Activated gamma-delta T cell (primary cell): ENCODE measurements around the gene USP36.
"Not testable (repeated sequence)": the region's sequence is repeated elsewhere in the genome, so short reads cannot be mapped to it uniquely, and the experiment has no call there.

Experiments used
- DNase-seq: peaks from one replicate; lab custom pipeline; 2025; lab: John Stamatoyannopoulos, UW
- total RNA-seq, 2 donors: gene quantifications; one replicate each; lab custom pipeline; 2026; lab: John Stamatoyannopoulos, UW

Gene USP36
- total RNA-seq = 70.6 to 84.5 reads per million in 2 donors

DNA sequence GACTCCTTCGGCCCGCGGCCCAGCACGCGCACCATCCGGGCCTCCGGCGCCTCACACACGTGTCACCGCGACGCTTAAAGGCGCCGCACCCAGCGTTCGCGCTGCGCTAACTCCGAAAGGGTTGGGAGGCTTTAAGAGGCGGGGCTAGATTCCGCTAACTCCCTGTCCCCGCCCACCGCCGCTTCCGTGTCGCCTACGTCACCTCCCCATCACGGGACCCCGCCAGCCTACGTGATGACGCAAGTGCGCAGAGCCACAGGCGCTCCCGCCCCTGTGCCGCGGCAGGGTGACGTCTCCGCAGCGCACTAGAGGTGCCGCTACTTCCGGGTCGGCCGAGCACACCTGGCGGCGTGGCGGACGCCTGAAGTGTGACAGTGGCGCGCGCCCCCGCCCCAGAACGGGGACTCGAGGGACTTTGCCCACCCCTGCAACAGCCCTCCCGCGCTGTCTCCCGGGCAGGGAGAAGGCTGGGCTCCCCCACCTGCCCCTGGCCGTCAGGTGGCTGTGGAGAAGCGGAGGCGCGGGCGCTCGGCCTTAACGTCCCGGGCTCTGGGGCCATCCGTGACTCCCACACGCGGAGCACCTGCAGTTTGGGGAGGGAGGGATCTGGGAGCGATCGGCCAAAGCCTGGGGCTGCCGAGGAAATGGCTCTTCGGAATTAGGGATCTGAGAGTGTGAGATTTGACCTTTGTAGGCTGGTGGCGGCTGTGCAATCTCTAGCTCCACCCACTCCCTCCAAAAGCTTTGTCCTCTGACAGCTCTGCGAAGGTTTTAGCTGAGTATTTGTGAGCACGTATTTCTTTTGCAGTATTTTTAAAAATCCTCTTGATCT is at the start of gene USP36:
USP36 (minus strand) TSS at position 35 of the 832 bp plus-strand sequence. CDS start 4,451 bp downstream, outside the sequence.
- peak; percentile 99 for DNase-seq

DNA sequence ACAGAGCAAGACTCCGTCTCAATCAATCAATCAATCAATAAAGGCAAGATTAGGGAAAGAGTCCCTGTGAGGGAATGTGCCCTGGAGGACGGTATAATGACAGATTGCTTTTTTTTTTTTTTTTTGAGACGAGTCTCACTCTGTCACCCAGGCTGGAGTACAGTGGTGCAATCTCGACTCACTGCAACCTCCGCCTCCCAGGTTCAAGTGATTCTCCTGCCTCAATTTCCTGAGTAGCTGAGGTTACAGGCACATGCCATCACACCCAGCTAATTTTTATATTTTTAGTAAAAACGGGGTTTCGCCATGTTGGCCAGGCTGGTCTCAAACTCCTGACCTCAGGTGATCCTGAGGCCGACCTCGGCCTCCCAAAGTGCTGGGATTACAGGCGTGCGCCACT is 49.5 kb upstream of the USP36 start:
- DNase-seq = not testable (repeated sequence)

DNA sequence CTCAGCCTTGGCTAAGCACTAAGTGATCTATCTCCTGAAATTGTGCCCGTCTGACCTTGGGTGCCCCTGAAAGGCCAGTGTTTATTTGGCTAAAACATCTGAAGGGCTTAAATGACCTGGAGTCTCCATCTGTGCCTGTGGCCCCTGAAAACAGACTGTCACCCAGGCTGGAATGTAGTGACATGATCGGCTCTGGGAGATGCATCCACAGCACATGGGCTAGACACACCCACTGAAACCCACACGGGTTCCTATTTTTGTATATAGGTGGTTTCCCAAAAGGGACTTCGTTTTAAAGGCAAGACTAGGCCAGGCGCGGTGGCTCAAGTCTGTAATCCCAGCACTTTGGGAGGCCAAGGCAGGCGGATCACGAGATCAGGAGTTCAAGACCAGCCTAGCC is 48.9 kb upstream of the USP36 start:
- no peak for DNase-seq

DNA sequence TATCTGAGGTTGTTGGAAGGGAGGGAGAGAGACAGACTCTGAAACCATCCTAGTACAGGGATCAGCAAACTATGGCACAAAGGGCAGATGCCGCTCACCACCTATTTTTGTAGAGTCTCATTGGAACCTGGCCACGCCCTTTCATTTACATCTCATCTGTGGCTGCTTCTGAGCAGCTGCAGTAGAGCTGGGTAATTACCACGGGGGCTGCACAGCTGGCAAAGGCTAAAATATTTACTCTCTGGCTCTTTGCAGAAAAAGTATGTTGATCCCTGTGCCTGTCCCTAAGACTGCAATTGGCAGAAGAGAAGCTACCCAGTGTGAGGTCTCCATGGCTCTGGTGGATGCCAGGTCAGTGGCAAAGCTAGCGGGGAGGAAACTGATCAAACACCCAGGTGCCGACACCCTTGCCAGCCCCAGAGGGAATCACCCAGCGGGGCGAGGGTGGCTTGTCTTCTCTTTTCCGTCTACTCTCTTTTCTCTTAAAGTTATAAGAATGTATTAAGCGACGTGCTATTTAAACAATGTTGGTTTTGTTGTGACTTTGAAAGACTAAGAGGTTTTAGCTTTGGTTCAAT is 48.4 kb upstream of the USP36 start:
- no peak for DNase-seq

DNA sequence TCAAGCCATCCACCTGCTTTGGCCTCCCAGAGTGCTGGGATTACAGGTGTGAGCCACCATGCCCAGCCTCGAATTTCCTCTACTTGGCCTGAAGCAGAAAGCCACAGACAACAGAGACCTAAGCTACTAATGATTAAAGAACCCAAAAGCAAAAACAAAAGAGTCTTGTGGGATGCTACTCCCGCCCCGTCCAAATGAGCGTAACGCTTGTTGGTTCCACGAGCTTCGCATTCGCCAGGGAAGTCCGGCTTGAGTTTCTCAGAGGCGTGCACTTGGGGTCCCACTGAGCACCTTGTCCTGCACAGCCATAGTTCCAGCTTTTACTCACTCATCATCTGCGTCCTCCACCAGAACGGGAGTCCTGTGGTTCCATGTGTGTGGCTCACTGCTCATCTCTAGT is 46.3 kb upstream of the USP36 start:
- no peak for DNase-seq

DNA sequence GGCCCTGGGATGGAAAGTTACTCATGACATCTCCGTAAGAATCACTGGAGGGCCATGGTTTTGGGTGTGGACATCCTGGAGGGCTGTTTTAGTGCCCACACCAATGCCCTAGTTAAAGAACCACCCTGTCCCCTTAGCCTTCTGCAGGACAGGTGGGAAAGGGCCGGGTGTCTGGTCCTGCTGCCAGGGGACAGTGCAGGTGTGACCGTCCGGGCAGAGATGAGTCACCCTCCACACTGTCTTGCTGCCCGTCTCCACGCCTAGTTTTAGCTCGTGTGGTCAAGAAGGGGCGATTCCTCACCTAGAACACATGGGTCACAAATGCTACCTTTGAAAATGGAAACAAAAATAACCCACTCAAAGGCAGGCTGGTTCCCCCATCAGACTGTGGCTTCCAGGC is 45.3 kb upstream of the USP36 start:
- DNase-seq = no peak

- DNase-seq = no peak
Observed at GRCh38 chr17:78884876-78885667, 44.5 kb upstream of the USP36 start.

DNA sequence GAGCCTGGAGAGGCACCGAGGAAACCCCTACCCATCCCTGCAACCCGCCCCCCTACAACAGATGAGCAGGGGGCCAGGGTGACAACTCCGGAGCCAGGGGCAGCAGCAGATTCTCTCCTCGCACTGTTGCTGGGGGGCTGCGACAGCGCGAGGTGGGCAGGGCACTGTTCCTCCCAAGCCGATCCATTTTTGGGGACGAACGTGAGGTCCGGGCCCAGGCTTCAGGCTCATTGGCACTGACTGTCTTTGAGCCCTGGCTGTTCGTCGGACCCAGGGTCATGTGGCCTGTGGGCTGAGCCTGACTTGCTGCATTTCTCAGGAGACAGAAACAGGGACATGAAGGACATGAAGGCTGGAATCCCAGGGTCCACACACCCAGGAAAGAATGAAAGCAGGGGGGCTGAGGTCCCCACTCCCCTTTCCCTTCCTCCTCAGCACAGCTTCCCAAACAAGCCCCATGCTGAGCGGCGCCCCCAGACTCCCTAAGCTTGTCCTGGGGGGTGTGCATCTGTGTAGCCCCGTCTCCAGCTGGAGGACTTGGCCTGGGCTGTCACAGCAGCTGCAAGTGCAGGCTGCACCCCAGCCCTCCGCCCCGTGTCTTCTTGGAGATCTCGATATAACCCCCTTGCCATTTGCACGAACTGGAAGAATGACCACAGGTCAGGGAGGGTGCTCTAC is 43.7 kb upstream of the USP36 start:
- DNase-seq = no peak

DNA sequence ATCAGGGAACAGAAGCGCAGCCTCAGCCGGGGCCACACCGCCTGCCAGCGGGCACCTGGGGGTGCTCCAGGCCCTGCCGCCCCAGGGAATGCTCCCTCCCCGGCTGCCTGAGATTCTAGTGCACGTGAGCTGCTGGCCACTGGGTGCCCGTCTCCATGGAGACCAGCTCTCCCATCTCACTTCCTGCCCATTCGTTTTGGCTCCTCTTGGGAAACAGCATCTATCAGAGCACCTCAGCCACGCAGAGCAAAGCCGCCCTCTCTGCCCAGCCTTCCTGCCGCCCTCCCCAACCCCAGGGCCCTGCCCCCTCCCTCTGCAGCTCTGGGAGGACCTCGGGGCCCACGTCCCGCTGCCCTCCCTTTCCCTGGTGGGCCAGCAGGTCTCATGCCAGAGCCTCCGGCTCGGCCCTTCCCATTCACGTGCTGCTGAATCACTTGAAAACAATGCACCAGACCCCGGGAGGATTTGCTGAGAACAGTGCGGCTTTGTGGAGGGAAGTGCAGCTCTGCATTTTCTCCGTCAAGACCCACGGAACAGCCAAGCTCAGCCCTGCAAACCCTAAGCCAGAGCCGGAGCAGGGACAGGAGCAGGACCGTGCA is 43.0 kb upstream of the USP36 start:
- DNase-seq = no peak

GRCh38 chr17:78883089-78883532 is 42.5 kb upstream of the USP36 start:
- DNase-seq = no peak

DNA sequence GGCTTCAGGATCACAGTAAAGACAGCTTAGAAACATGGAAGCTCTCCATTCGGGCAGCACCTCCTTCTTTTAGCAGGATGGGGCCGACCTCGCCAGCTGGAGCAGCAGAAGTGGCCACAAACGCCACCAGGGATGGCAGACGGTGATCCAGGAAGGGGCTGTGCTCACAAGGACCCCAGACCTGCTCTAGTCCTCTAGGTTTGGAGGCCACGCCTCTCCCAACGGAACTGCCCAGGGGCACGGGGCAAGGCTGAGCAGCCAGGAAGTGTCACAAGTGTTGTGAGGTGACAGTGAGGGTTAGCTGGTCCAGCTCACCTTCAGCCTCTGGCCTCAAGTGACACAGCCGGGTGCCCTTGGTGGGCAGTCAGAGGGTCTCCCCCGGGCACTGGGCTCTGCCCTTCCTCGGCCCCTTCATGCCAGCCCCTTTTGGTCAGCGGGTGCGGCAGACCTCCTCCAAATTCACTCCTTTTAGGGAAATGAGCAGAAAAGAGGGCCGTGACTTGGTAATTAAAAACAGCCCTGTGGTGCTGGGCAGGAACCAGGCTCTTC is 42.0 kb upstream of the USP36 start:
- no peak for DNase-seq

DNA sequence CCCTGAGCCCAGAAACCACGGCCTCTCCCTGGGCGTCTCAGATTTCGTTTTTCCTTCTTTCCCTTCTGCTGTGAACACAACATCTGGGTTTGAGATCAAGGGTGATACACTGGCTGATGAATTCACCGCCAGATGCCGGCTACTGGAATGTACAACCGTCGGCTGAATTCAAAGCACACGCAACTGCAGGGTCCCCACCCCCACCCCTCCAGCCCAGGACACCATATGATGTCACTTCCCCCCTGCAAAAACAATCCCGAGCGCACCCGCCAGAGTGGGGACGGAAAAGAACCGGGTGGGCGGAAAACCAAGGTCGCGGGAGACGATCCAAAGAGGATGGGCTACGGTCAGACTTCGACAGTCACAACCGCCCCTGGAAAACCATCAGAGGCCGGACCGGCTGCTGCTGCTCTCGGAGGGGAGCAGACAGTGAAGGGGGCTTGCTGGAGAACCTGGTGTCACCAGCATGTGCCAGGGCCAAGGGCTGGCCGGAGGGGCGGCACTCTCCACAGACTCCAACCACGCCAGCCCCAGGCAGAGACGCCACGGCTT is 39.1 kb upstream of the USP36 start:
- no peak for DNase-seq

GRCh38 chr17:78878871-78879527 is 38.4 kb upstream of the USP36 start:
- DNase-seq = no peak

DNA sequence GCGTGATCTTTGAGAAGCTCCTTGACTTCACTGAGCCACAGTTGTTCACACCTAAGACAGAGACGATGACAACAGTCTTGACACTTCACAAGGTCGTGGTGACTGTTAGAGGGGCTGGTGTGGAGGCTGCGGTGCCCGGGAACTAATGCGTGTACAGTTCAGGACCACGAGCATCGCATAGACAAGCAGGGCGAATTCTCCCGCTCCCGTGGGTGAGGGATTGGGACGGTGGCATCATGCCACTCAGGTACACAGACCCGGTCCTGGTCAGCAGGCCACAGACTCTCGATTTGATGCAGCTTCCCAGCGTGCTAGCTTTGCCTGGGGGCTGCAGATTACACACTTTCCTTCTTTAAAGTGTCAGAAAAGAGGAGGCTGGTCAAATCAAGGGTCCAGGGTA is 37.6 kb upstream of the USP36 start:
- DNase-seq = no peak

DNA sequence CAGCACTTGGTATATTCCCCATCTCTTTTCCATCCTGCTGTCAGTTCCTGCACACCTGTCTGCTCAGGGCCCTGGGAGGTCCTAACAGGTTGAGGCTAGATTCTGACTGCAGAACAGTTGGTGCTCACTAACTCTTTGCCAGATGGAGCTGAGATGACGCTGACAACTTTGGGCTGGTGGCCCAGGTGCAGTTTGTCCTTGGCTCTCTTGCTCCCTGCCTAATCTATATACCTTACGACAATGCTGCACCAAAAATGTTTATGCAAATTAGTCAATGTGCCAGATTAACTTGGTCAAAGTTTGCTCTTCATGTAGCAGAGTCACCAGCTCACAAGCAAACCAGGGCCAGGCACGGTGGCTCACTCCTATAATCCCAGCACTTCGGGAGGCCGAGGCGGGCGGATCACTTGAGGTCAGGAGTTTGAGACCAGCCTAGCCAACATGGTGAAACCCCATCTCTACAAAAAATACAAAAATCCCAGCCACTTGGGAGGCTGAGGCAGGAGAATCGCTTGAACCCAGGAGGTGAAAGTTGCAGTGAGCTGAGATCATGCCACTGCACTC is 36.4 kb upstream of the USP36 start:
- DNase-seq = not testable (repeated sequence)

DNA sequence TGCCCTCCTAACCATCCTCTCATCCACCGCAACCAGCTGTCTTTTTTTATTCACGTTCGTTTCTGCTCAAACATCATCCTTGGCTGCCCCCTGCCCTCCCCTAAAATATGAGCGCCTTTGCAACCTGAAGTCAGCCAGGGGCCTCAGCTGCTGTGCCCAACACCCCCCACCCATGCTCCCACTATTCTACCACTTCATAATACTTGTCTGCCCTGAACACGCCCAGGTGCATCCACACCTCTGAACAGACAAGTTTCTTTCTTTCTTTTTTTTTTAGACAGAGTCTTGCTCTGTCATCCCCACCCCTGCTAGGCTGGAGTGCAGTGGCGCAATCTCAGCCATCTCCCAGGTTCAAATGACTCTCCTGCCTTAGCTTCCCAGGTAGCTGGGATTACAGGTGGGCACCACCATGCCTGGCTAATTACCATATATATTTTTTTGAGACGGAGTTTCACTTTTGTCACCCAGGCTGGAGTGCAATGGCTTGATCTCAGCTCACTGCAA is 35.5 kb upstream of the USP36 start:
- DNase-seq = no peak

DNA sequence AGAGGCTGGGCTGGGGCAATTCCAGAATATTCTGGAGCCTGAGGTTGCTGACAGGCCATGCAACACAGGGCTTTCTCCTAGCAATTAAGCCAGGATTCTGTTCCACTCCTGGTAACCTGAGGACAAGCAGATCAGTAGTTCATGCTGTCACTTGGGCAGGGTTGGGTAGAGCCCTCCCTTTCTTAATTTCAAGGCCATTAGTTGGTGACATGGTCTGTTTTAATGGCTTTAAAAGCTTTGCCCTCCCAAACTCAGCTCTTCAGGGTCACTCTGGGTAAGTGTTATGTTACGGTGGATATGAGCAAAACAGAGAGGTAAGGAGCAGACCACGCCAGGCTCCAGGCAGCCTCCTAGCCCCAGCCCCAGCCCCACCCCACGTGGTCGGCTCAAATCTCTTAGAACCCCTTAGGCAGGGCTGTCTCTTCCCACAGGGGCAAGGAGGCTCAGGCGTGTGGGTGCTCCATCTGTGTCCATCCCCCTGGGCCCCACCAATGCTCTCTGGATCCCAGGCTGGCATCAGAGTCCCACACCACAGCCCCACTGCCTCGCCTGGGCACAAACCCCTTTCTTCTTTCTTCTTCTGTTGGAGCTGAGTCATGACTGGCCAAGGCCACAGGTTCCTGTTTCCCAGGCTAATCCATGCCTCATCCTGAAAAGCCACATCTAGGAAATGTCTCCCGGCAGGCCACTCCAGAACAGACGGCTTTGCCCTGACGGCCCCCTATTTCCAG is 34.9 kb upstream of the USP36 start:
- DNase-seq = no peak

DNA sequence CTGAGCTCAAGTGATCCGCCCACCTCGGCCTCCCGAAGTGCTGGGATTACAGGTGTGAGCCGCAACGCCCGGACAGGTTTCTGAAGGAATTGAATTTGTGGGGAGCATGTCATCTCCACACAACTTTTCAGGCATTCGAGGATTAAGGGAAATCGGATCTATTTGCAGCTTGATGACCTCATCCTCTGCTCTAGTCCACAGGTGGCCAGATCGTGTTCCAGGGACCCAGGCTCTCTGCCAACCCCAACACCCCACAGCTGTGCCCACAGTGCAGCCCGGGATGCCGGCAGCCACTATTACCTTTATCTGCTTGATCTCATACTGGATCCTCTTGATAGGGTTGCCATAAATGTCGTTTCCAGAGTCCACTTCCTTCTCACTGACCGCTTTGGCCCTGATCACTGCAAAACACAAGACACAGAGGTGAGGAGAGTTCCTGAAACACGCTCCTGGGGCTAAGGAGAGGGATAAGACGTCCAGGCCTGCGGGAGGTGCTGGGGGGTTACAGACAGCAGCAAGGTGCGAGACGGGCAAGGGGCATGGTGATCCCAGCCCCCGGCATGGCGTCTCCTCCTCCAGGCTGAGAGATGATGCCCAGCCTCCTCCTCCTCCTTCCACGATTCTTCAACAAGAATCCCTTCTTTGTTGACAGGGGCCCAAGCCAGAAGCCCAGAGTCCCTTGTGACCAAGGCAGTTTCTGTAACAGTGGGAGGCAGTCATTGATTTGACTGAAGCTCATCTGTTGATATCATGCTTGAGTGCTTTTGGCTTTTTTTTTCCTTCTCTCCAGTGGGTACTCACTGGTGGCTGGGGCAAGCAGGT is 33.1 kb upstream of the USP36 start:
- no peak for DNase-seq
